ENCODE results near the gene SIGLEC6. TPM values are rescaled to one million over a fixed set of nuclear protein-coding genes. Genes with fewer than 3 reads are reported as not detected.

The SIGLEC6 gene
- total RNA-seq, 1 experiment from 2014 or later = not detected

Other genes with a start within 250 kb of the SIGLEC6 start
- gene IGLON5, start 220.0 kb downstream of the SIGLEC6 start, total RNA-seq (2021; ENCODE audit: unreplicated experiment) = not detected
- 4.6 TPM for gene VSIG10L, start 189.5 kb downstream of the SIGLEC6 start, total RNA-seq (2021; ENCODE audit: unreplicated experiment)
- gene ETFB, start 165.3 kb downstream of the SIGLEC6 start, total RNA-seq (2021; ENCODE audit: unreplicated experiment) = 140 TPM
- gene CLDND2, start 162.7 kb downstream of the SIGLEC6 start, total RNA-seq (2021; ENCODE audit: unreplicated experiment) = 1.8 TPM
- not detected for gene NKG7, start 159.0 kb downstream of the SIGLEC6 start, total RNA-seq (2021; ENCODE audit: unreplicated experiment)
- not detected for gene LIM2, start 143.7 kb downstream of the SIGLEC6 start, total RNA-seq (2021; ENCODE audit: unreplicated experiment)
- gene C19orf84, start 141.1 kb downstream of the SIGLEC6 start, total RNA-seq (2021; ENCODE audit: unreplicated experiment) = not detected
- gene SIGLEC10, start 114.0 kb downstream of the SIGLEC6 start, total RNA-seq (2021; ENCODE audit: unreplicated experiment) = not detected
- gene SIGLEC8, start 73.2 kb downstream of the SIGLEC6 start, total RNA-seq (2021; ENCODE audit: unreplicated experiment) = not detected
- not detected for gene CEACAM18, start 53.1 kb downstream of the SIGLEC6 start, total RNA-seq (2021; ENCODE audit: unreplicated experiment)
- not detected for gene SIGLEC12, start 29.9 kb downstream of the SIGLEC6 start, total RNA-seq (2021; ENCODE audit: unreplicated experiment)
- 9.3 TPM for gene ZNF175, start 39.6 kb upstream of the SIGLEC6 start, total RNA-seq (2021; ENCODE audit: unreplicated experiment)
- gene SIGLEC5, start 98.7 kb upstream of the SIGLEC6 start, total RNA-seq (2021; ENCODE audit: unreplicated experiment) = not detected
- gene SIGLEC14, start 115.2 kb upstream of the SIGLEC6 start, total RNA-seq (2021; ENCODE audit: unreplicated experiment) = not detected
- 13.9 TPM for gene SPACA6, start 161.7 kb upstream of the SIGLEC6 start, total RNA-seq (2021; ENCODE audit: unreplicated experiment)
- gene HAS1, start 192.3 kb upstream of the SIGLEC6 start, total RNA-seq (2021; ENCODE audit: unreplicated experiment) = not detected
- gene FPR1, start 220.2 kb upstream of the SIGLEC6 start, total RNA-seq (2021; ENCODE audit: unreplicated experiment) = not detected
- gene FPR2, start 229.5 kb upstream of the SIGLEC6 start, total RNA-seq (2021; ENCODE audit: unreplicated experiment) = not detected

All from HCT116 (cell line).